SKM-1 (cell line): Measurements from ENCODE around the gene POLR2F.
A peak's percentile ranks its signal among the peaks of the same experiment; 100 is the strongest.

Experiments used
- DNase-seq: peaks from one replicate; lab custom pipeline; 2025; ENCODE audit not compliant: unreplicated experiment; lab: John Stamatoyannopoulos, UW

POLR2F gene

GRCh38 chr22:37953437-37954179, at the start of gene POLR2F, which contains the start of gene C22orf23:
POLR2F (plus strand) TSS chr22:37953699; CDS start chr22:37953788, 89 bp downstream.
C22orf23 (minus strand) TSS chr22:37953601; CDS start chr22:37953149, 452 bp downstream.
- peak; percentile 97 for DNase-seq

GRCh38 chr22:37904572-37905533, 48.6 kb upstream of the POLR2F start:
- no peak for DNase-seq

- peak; percentile 27 for DNase-seq
Observed at GRCh38 chr22:37905534-37906363, 47.8 kb upstream of the POLR2F start, which contains the start of gene MICALL1. MICALL1 (plus strand) TSS chr22:37906297; CDS start chr22:37906423, 126 bp downstream.

- no peak for DNase-seq
Observed at GRCh38 chr22:37906364-37907008, 47.0 kb upstream of the POLR2F start.

- DNase-seq: no peak
Observed at GRCh38 chr22:37907036-37907954, 46.2 kb upstream of the POLR2F start.

GRCh38 chr22:37909766-37910165, 43.7 kb upstream of the POLR2F start:
- no peak for DNase-seq

GRCh38 chr22:37910890-37911672, 42.4 kb upstream of the POLR2F start:
- DNase-seq: no peak

GRCh38 chr22:37911697-37912096, 41.8 kb upstream of the POLR2F start:
- no peak for DNase-seq

GRCh38 chr22:37912171-37912570, 41.3 kb upstream of the POLR2F start:
- no peak for DNase-seq

GRCh38 chr22:37913233-37913721, 40.2 kb upstream of the POLR2F start:
- DNase-seq: no peak

GRCh38 chr22:37916311-37916710, 37.2 kb upstream of the POLR2F start:
- DNase-seq: no peak

- DNase-seq: no peak
Observed at GRCh38 chr22:37917874-37918548, 35.5 kb upstream of the POLR2F start.

- DNase-seq: no peak
Observed at GRCh38 chr22:37918580-37919270, 34.8 kb upstream of the POLR2F start.

GRCh38 chr22:37920126-37920525, 33.4 kb upstream of the POLR2F start:
- no peak for DNase-seq

- DNase-seq: no peak
Observed at GRCh38 chr22:37922191-37922590, 31.3 kb upstream of the POLR2F start.

- DNase-seq: no peak
Observed at GRCh38 chr22:37923927-37924326, 29.6 kb upstream of the POLR2F start.

GRCh38 chr22:37924386-37925065, 29.0 kb upstream of the POLR2F start:
- DNase-seq: no peak
